Coronary artery (tissue), 2 donors: ENCODE measurements around the gene DYNC2I2.
A peak's percentile ranks its signal among the peaks of the same experiment; 100 is the strongest.

Experiments
- DNase-seq: peaks from one replicate; pipeline ENCODE4 v3.0.0-alpha.2; 2017; ENCODE audit warnings: low spot score
- H3K27ac ChIP-seq, 2 donors: fragments of 200-600 bp; sonication (generic); one replicate each; pipeline ENCODE4 v1.5.1; 2016 to 2019
- H3K4me3 ChIP-seq: fragments of 200-600 bp; sonication (generic); 2 replicates; pipeline ENCODE4 v1.5.1; 2016; ENCODE audit warnings: mild to moderate bottlenecking, moderate library complexity
- CTCF ChIP-seq: fragments of 200-600 bp; sonication (generic); IDR thresholded peaks from one replicate; pipeline ENCODE4 v1.5.1; 2019; ENCODE audit warnings: antibody characterized with exemption

Gene DYNC2I2

GRCh38 chr9:128634651-128635262 lies 21.9 kb downstream of the DYNC2I2 start:
- Histone ChIP-seq H3K27ac (peak overlapping the region; percentile 76 to 99), H3K4me3 (no peak overlapping the region)
- DNase-seq, result no peak
- no peak for TF ChIP-seq CTCF

GRCh38 chr9:128634111-128634510 lies 22.5 kb downstream of the DYNC2I2 start:
- Histone ChIP-seq H3K4me3 (no peak overlapping the region), H3K27ac (peak overlapping the region; percentile 76 to 99)
- TF ChIP-seq CTCF, result no peak
- DNase-seq, result no peak

- Histone ChIP-seq H3K4me3 (no peak overlapping the region), H3K27ac (peak overlapping the region in 1 of 2 donors; percentile 99)
- DNase-seq, result no peak
- TF ChIP-seq CTCF, result no peak
Observed at GRCh38 chr9:128633601-128634000, 23.0 kb downstream of the DYNC2I2 start.

GRCh38 chr9:128633057-128633456 lies 23.6 kb downstream of the DYNC2I2 start:
- no peak overlapping the region for H3K4me3 ChIP-seq
- no peak for DNase-seq
- no peak for TF ChIP-seq CTCF
- no peak overlapping the region for H3K27ac ChIP-seq

- no peak for DNase-seq
- TF ChIP-seq CTCF, result no peak
- Histone ChIP-seq H3K4me3 (no peak overlapping the region), H3K27ac (no peak overlapping the region)
Observed at GRCh38 chr9:128632486-128632885, 24.2 kb downstream of the DYNC2I2 start.

- no peak for TF ChIP-seq CTCF
- DNase-seq, result no peak
- Histone ChIP-seq H3K4me3 (no peak overlapping the region), H3K27ac (no peak overlapping the region)
Observed at GRCh38 chr9:128632066-128632465, 24.6 kb downstream of the DYNC2I2 start.

- TF ChIP-seq CTCF, result no peak
- no peak for DNase-seq
- Histone ChIP-seq H3K27ac (no peak overlapping the region), H3K4me3 (no peak overlapping the region)
Observed at GRCh38 chr9:128631636-128632035, 25.0 kb downstream of the DYNC2I2 start.
